ENCODE measurements around the gene P2RX3.

The P2RX3 gene

DNA sequence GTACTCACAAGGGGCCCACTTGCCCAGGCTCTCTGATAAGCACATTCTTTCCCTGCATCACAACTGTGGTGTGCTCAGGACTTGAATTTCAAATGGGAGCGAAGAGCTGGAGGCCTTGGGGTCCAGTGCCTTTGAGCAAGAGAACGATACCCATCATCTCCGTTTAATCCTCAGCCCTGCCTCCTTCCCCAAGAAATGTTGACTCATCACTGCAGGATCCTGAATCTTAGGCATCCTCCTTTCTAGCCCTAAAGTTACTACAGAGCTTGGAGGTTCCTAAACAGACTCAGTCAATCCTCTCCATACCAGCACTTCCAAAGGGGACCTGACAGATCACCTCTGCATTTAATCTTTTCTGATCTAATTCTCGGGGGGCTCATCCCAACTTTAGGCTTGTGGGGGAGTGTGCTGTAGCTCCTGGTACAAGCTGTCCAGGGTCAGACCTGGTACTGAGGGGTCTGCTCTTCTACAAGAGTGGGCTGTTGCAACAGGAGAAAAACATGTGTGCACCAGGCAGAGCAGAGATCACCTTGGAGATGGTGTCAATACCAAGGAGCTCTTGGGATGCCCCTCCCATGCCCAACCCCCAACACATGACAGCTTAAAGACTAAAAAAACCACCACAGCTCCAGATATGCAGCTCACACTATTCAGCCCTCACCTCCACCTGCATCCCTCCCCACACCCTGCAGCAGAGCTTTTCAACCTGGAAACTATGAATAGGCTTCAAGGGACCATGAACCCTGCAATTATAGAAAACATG lies 56.2 kb downstream of the P2RX3 start:
- H3K4me3 ChIP-seq (ENCODE audit: low read depth, low read length) = no peak overlapping the region
- H3K9me3 ChIP-seq (ENCODE audit: control insufficient read depth, insufficient read depth, low read depth, low read length) = no peaks in the 10 kb centered on the region
- CTCF ChIA-PET = interaction anchor here (0.6 kb wide), 1 partner anchor 124 kb away, joined by 3 read pairs; no protein-coding TSS in a partner anchor
- POLR2A ChIA-PET = no interaction called here
- TF ChIP-seq ZFP37 (tag by site-specific recombination; IDR thresholded peaks at IDR 0.05) (no peak), SP3 (tag by site-specific recombination; IDR thresholded peaks at IDR 0.05) (no peak)
- TF ChIP-seq, protein P1, sequence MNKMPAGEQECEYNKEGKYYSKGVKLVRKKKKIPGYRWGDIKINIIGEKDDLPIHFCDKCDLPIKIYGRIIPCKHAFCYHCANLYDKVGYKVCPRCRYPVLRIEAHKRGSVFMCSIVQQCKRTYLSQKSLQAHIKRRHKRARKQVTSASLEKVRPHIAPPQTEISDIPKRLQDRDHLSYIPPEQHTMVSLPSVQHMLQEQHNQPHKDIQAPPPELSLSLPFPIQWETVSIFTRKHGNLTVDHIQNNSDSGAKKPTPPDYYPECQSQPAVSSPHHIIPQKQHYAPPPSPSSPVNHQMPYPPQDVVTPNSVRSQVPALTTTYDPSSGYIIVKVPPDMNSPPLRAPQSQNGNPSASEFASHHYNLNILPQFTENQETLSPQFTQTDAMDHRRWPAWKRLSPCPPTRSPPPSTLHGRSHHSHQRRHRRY (tag by site-specific recombination; IDR thresholded peaks at IDR 0.05) = no peak
- TF ChIP-seq, protein P2, sequence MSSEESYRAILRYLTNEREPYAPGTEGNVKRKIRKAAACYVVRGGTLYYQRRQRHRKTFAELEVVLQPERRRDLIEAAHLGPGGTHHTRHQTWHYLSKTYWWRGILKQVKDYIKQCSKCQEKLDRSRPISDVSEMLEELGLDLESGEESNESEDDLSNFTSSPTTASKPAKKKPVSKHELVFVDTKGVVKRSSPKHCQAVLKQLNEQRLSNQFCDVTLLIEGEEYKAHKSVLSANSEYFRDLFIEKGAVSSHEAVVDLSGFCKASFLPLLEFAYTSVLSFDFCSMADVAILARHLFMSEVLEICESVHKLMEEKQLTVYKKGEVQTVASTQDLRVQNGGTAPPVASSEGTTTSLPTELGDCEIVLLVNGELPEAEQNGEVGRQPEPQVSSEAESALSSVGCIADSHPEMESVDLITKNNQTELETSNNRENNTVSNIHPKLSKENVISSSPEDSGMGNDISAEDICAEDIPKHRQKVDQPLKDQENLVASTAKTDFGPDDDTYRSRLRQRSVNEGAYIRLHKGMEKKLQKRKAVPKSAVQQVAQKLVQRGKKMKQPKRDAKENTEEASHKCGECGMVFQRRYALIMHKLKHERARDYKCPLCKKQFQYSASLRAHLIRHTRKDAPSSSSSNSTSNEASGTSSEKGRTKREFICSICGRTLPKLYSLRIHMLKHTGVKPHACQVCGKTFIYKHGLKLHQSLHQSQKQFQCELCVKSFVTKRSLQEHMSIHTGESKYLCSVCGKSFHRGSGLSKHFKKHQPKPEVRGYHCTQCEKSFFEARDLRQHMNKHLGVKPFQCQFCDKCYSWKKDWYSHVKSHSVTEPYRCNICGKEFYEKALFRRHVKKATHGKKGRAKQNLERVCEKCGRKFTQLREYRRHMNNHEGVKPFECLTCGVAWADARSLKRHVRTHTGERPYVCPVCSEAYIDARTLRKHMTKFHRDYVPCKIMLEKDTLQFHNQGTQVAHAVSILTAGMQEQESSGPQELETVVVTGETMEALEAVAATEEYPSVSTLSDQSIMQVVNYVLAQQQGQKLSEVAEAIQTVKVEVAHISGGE (tag by site-specific recombination; conservative IDR thresholded peaks at IDR 0.05; ENCODE audit: low read depth) = no peak
- TF ChIP-seq, protein P3, sequence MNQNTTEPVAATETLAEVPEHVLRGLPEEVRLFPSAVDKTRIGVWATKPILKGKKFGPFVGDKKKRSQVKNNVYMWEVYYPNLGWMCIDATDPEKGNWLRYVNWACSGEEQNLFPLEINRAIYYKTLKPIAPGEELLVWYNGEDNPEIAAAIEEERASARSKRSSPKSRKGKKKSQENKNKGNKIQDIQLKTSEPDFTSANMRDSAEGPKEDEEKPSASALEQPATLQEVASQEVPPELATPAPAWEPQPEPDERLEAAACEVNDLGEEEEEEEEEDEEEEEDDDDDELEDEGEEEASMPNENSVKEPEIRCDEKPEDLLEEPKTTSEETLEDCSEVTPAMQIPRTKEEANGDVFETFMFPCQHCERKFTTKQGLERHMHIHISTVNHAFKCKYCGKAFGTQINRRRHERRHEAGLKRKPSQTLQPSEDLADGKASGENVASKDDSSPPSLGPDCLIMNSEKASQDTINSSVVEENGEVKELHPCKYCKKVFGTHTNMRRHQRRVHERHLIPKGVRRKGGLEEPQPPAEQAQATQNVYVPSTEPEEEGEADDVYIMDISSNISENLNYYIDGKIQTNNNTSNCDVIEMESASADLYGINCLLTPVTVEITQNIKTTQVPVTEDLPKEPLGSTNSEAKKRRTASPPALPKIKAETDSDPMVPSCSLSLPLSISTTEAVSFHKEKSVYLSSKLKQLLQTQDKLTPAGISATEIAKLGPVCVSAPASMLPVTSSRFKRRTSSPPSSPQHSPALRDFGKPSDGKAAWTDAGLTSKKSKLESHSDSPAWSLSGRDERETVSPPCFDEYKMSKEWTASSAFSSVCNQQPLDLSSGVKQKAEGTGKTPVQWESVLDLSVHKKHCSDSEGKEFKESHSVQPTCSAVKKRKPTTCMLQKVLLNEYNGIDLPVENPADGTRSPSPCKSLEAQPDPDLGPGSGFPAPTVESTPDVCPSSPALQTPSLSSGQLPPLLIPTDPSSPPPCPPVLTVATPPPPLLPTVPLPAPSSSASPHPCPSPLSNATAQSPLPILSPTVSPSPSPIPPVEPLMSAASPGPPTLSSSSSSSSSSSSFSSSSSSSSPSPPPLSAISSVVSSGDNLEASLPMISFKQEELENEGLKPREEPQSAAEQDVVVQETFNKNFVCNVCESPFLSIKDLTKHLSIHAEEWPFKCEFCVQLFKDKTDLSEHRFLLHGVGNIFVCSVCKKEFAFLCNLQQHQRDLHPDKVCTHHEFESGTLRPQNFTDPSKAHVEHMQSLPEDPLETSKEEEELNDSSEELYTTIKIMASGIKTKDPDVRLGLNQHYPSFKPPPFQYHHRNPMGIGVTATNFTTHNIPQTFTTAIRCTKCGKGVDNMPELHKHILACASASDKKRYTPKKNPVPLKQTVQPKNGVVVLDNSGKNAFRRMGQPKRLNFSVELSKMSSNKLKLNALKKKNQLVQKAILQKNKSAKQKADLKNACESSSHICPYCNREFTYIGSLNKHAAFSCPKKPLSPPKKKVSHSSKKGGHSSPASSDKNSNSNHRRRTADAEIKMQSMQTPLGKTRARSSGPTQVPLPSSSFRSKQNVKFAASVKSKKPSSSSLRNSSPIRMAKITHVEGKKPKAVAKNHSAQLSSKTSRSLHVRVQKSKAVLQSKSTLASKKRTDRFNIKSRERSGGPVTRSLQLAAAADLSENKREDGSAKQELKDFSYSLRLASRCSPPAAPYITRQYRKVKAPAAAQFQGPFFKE (tag by site-specific recombination; IDR thresholded peaks at IDR 0.05; ENCODE audit: borderline replicate concordance) = no peak
- no peak overlapping the region for H3K27ac ChIP-seq (ENCODE audit: extremely low read depth, low read depth, low read length)
- H3K36me3 ChIP-seq (ENCODE audit: control insufficient read depth in 2 of 2, insufficient read depth in 1 of 2, low read length in 2 of 2) = no peaks in the 10 kb centered on the region
- H3K4me1 ChIP-seq (ENCODE audit: control insufficient read depth, insufficient read depth, low read length) = no peaks in the 10 kb centered on the region

DNA sequence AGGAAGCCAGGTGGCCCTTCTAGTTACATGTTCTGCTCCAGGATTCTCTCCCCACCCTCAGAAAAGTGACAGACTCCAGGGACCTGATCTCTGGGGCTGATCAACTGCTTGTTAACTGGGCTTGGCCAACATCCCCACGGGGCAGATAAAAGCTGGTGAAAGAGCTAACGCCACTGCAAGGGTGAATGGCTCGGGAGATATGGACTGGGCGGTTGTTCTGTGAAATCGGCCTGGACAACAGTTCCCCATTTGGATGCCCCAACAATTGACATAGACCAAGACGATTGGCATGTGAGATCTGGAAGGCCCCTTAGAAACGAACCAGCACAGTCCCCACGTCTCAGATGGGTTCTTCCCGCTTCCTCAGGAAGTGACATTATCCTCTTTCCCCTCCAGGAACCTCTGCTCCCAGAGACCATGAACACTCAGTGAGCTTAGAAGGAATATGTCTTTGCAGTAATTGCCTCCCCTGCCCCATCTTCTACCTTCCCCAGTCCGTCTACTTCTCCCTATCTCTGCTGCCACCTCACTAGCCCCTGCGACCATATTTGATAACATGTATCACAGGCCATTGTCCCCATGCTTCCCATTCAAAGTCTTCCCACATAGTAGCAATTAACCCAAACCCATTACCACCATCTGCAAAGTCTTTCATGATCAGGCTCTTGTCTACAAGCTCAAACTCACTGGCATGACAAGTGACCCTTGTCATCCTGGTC lies 57.9 kb downstream of the P2RX3 start:
- no peaks in the 10 kb centered on the region for H3K9me3 ChIP-seq (ENCODE audit: control insufficient read depth, insufficient read depth, low read depth, low read length)
- H3K27ac ChIP-seq (ENCODE audit: extremely low read depth, low read depth, low read length) = no peak overlapping the region
- H3K36me3 ChIP-seq (ENCODE audit: control insufficient read depth in 2 of 2, insufficient read depth in 1 of 2, low read length in 2 of 2) = no peaks in the 10 kb centered on the region
- ChIA-PET CTCF (interaction anchor here (0.7 to 1.9 kb wide), 2 partner anchors 61 to 63 kb away, joined by 3 to 6 read pairs; no protein-coding TSS in a partner anchor), POLR2A (no interaction called here)
- H3K4me3 ChIP-seq (ENCODE audit: low read depth, low read length) = no peak overlapping the region
- no peaks in the 10 kb centered on the region for H3K4me1 ChIP-seq (ENCODE audit: control insufficient read depth, insufficient read depth, low read length)
- TF ChIP-seq, protein P4, sequence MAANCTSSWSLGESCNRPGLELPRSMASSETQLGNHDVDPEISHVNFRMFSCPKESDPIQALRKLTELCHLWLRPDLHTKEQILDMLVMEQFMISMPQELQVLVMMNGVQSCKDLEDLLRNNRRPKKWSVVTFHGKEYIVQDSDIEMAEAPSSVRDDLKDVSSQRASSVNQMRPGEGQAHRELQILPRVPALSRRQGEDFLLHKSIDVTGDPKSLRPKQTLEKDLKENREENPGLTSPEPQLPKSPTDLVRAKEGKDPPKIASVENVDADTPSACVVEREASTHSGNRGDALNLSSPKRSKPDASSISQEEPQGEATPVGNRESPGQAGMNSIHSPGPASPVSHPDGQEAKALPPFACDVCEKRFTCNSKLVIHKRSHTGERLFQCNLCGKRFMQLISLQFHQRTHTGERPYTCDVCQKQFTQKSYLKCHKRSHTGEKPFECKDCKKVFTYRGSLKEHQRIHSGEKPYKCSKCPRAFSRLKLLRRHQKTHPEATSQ (tag by site-specific recombination; IDR thresholded peaks at IDR 0.05) = no peak
- TF ChIP-seq MEIS1 (CRISPR knock-in tag; IDR thresholded peaks at IDR 0.05; ENCODE audit: borderline replicate concordance) (no peak), ZFP3 (tag by site-specific recombination; IDR thresholded peaks at IDR 0.05; ENCODE audit: low read depth) (no peak), ZNF266 (tag by site-specific recombination; IDR thresholded peaks at IDR 0.05; ENCODE audit: low read depth) (no peak), ZXDB (tag by site-specific recombination; IDR thresholded peaks at IDR 0.05) (no peak), SETDB1 (IDR thresholded peaks at IDR 0.05; ENCODE audit: insufficient read length, low read length) (no peak), ZNF837 (tag by site-specific recombination; IDR thresholded peaks at IDR 0.05) (no peak), ZFP37 (tag by site-specific recombination; IDR thresholded peaks at IDR 0.05) (no peak), SCRT1 (tag by site-specific recombination; IDR thresholded peaks at IDR 0.05; ENCODE audit: borderline replicate concordance) (no peak), ZNF354C (tag by site-specific recombination; IDR thresholded peaks at IDR 0.05; ENCODE audit: borderline replicate concordance, low read depth) (no peak), ZNF610 (tag by site-specific recombination; IDR thresholded peaks at IDR 0.05; ENCODE audit: borderline replicate concordance) (no peak), ZNF138 (tag by site-specific recombination; IDR thresholded peaks at IDR 0.05; ENCODE audit: borderline replicate concordance) (no peak)
- TF ChIP-seq, protein P5, sequence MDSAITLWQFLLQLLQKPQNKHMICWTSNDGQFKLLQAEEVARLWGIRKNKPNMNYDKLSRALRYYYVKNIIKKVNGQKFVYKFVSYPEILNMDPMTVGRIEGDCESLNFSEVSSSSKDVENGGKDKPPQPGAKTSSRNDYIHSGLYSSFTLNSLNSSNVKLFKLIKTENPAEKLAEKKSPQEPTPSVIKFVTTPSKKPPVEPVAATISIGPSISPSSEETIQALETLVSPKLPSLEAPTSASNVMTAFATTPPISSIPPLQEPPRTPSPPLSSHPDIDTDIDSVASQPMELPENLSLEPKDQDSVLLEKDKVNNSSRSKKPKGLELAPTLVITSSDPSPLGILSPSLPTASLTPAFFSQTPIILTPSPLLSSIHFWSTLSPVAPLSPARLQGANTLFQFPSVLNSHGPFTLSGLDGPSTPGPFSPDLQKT (IDR thresholded peaks at IDR 0.05; ENCODE audit: borderline replicate concordance, low read depth, low read length) = no peak
